HepG2 (cell line): ENCODE data around the gene JPH4. TPM values are rescaled to one million over a fixed set of nuclear protein-coding genes. Genes with fewer than 3 reads are reported as not detected.
A peak's percentile ranks its signal among the peaks of the same experiment; 100 is the strongest.

ENCODE experiments used
- BCL6 ChIP-seq: IDR thresholded peaks from 2 replicates; pipeline ENCODE4 v1.6.1; 2016; ENCODE audit warnings: missing genetic modification reagents, missing compliant biosample characterization
- BCLAF1 ChIP-seq: fragments of 450-650 bp; IDR thresholded peaks from 2 replicates; pipeline ENCODE4 v1.6.1; 2017; ENCODE audit warnings: mild to moderate bottlenecking
- EP300 ChIP-seq, 3 experiments: sonication (generic) in 1 of 3; formaldehyde crosslinking in 1 of 3; IDR thresholded peaks; 2 replicates each; pipeline versions ENCODE4 v1.5.1 to v1.6.1; 2011 to 2020; ENCODE audit warnings: low read depth in 2 of 3, low read length in 2 of 3, borderline replicate concordance in 1 of 3, improper control_type of control experiment in 1 of 3, mild to moderate bottlenecking in 1 of 3, missing genetic modification reagents in 1 of 3, moderate library complexity in 1 of 3
- ETV5 ChIP-seq: IDR thresholded peaks from 2 replicates; pipeline ENCODE4 v1.6.1; 2018; ENCODE audit warnings: missing biosample characterization, missing genetic modification reagents, inconsistent platforms, borderline replicate concordance
- HNRNPL ChIP-seq: fragments of 200-400 bp; formaldehyde crosslinking; IDR thresholded peaks from 2 replicates; pipeline ENCODE4 v1.6.1; 2017; ENCODE audit warnings: mild to moderate bottlenecking, low read depth, low read length
- KAT7 ChIP-seq: IDR thresholded peaks from 2 replicates; pipeline ENCODE4 v1.6.1; 2018; ENCODE audit warnings: borderline replicate concordance, missing compliant biosample characterization
- MIXL1 ChIP-seq: IDR thresholded peaks from 2 replicates; pipeline ENCODE4 v1.6.1; 2016
- NFIC ChIP-seq: IDR thresholded peaks from 2 replicates; pipeline ENCODE4 v1.6.1; 2012; ENCODE audit warnings: mild to moderate bottlenecking, low read length, inconsistent platforms
- PHF21A ChIP-seq: sonication (generic); formaldehyde crosslinking; IDR thresholded peaks from 2 replicates; pipeline ENCODE4 v1.5.0; 2020; ENCODE audit warnings: mild to moderate bottlenecking, missing genetic modification reagents
- RBAK ChIP-seq: sonication (generic); formaldehyde crosslinking; IDR thresholded peaks from 2 replicates; pipeline ENCODE4 v1.5.1; 2020; ENCODE audit warnings: mild to moderate bottlenecking, missing genetic modification reagents
- SAFB2 ChIP-seq: sonication (generic); formaldehyde crosslinking; IDR thresholded peaks from 2 replicates; pipeline ENCODE4 v1.5.1; 2020; ENCODE audit warnings: missing genetic modification reagents, low read depth, mild to moderate bottlenecking, borderline replicate concordance
- SP2 ChIP-seq: sonication (generic); formaldehyde crosslinking; IDR thresholded peaks from 2 replicates; pipeline ENCODE4 v1.5.1; 2020; ENCODE audit warnings: mild to moderate bottlenecking, missing genetic modification reagents
- ZNF232 ChIP-seq: sonication (generic); formaldehyde crosslinking; IDR thresholded peaks from 2 replicates; pipeline ENCODE4 v1.4.0; 2020; ENCODE audit warnings: missing genetic modification reagents, borderline replicate concordance
- ZNF788 ChIP-seq: sonication (generic); formaldehyde crosslinking; IDR thresholded peaks from 2 replicates; pipeline ENCODE4 v1.5.0; 2020; ENCODE audit warnings: mild to moderate bottlenecking, missing genetic modification reagents, borderline replicate concordance
- polyA plus RNA-seq, 8 experiments: library from polyadenylated mRNA; depleted of rRNA in 3 of 8; stranded (reverse) in 7 of 8; unstranded in 1 of 8; fragments of >200 nt; fragmentation: Illumina TruSeq in 4 of 8; extraction: Trizol in 4 of 8; gene quantifications; 2 replicates each; pipeline versions ENCODE4 v1.2.1 to v1.2.3, GENCODE V29; 2011 to 2016; ENCODE audit warnings: low read depth in 4 of 8, missing spikeins in 1 of 8, mixed read lengths in 1 of 8; ENCODE audit not compliant: insufficient read depth in 1 of 8
- total RNA-seq, 5 experiments: library from RNA; depleted of rRNA; stranded (reverse); fragments of >200 nt; fragmentation: Illumina TruSeq; extraction: Trizol; gene quantifications; 2 replicates each; pipeline ENCODE4 v1.2.3, GENCODE V29; 2016; ENCODE audit warnings: low read depth in 1 of 5
- TF ChIP-seq, protein P1 (sequence below): sonication (generic); formaldehyde crosslinking; IDR thresholded peaks from 2 replicates; pipeline ENCODE4 v1.5.0; 2020; ENCODE audit warnings: mild to moderate bottlenecking, missing genetic modification reagents, borderline replicate concordance
- TF ChIP-seq, protein P2 (sequence below): conservative IDR thresholded peaks from 2 replicates; pipeline ENCODE4 v1.6.1; 2018; ENCODE audit warnings: missing genetic modification reagents

JPH4 gene
- total and polyA plus RNA-seq, 2 of the 13 experiments (the other 11 are each of a cell fraction or from before 2014, with no cell fraction given), result 0.08 to 0.22 TPM

- peak in 1 of 2 experiments; percentile 54; a peak in 1 of 4 replicates for TF ChIP-seq EP300 (IDR thresholded peaks at IDR 0.05; ENCODE audit: low read depth in 2 of 2, low read length in 2 of 2)
- peak; percentile 62; the same call in 1 of the 2 replicates for TF ChIP-seq EP300 (CRISPR knock-in tag; IDR thresholded peaks at IDR 0.05; ENCODE audit: borderline replicate concordance)
- TF ChIP-seq, protein P1, sequence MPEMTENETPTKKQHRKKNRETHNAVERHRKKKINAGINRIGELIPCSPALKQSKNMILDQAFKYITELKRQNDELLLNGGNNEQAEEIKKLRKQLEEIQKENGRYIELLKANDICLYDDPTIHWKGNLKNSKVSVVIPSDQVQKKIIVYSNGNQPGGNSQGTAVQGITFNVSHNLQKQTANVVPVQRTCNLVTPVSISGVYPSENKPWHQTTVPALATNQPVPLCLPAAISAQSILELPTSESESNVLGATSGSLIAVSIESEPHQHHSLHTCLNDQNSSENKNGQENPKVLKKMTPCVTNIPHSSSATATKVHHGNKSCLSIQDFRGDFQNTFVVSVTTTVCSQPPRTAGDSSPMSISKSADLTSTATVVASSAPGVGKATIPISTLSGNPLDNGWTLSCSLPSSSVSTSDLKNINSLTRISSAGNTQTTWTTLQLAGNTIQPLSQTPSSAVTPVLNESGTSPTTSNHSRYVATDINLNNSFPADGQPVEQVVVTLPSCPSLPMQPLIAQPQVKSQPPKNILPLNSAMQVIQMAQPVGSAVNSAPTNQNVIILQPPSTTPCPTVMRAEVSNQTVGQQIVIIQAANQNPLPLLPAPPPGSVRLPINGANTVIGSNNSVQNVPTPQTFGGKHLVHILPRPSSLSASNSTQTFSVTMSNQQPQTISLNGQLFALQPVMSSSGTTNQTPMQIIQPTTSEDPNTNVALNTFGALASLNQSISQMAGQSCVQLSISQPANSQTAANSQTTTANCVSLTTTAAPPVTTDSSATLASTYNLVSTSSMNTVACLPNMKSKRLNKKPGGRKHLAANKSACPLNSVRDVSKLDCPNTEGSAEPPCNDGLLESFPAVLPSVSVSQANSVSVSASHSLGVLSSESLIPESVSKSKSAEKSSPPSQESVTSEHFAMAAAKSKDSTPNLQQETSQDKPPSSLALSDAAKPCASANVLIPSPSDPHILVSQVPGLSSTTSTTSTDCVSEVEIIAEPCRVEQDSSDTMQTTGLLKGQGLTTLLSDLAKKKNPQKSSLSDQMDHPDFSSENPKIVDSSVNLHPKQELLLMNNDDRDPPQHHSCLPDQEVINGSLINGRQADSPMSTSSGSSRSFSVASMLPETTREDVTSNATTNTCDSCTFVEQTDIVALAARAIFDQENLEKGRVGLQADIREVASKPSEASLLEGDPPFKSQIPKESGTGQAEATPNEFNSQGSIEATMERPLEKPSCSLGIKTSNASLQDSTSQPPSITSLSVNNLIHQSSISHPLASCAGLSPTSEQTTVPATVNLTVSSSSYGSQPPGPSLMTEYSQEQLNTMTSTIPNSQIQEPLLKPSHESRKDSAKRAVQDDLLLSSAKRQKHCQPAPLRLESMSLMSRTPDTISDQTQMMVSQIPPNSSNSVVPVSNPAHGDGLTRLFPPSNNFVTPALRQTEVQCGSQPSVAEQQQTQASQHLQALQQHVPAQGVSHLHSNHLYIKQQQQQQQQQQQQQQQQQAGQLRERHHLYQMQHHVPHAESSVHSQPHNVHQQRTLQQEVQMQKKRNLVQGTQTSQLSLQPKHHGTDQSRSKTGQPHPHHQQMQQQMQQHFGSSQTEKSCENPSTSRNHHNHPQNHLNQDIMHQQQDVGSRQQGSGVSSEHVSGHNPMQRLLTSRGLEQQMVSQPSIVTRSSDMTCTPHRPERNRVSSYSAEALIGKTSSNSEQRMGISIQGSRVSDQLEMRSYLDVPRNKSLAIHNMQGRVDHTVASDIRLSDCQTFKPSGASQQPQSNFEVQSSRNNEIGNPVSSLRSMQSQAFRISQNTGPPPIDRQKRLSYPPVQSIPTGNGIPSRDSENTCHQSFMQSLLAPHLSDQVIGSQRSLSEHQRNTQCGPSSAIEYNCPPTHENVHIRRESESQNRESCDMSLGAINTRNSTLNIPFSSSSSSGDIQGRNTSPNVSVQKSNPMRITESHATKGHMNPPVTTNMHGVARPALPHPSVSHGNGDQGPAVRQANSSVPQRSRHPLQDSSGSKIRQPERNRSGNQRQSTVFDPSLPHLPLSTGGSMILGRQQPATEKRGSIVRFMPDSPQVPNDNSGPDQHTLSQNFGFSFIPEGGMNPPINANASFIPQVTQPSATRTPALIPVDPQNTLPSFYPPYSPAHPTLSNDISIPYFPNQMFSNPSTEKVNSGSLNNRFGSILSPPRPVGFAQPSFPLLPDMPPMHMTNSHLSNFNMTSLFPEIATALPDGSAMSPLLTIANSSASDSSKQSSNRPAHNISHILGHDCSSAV, result peak; percentile 59; the same call in 1 of the 2 replicates
- TF ChIP-seq HNRNPL, result peak; percentile 64
- TF ChIP-seq KAT7 (CRISPR knock-in tag), result peak; percentile 84
- peak; percentile 85 for TF ChIP-seq ETV5 (CRISPR knock-in tag)
- peak; percentile 74; the same call in 1 of the 2 replicates for TF ChIP-seq RBAK (CRISPR knock-in tag)
- peak; percentile 65; the same call in 1 of the 2 replicates for TF ChIP-seq SP2 (CRISPR knock-in tag)
- peak; percentile 10; the same call in 1 of the 2 replicates for TF ChIP-seq SAFB2 (CRISPR knock-in tag)
- TF ChIP-seq MIXL1 (CRISPR knock-in tag), result peak; percentile 69; the same call in 1 of the 2 replicates
- TF ChIP-seq BCL6 (CRISPR knock-in tag), result peak; percentile 70; the same call in 1 of the 2 replicates
- TF ChIP-seq ZNF788, result peak; percentile 80
- TF ChIP-seq NFIC, result no peak
- no peak for TF ChIP-seq BCLAF1
- TF ChIP-seq, protein P2, sequence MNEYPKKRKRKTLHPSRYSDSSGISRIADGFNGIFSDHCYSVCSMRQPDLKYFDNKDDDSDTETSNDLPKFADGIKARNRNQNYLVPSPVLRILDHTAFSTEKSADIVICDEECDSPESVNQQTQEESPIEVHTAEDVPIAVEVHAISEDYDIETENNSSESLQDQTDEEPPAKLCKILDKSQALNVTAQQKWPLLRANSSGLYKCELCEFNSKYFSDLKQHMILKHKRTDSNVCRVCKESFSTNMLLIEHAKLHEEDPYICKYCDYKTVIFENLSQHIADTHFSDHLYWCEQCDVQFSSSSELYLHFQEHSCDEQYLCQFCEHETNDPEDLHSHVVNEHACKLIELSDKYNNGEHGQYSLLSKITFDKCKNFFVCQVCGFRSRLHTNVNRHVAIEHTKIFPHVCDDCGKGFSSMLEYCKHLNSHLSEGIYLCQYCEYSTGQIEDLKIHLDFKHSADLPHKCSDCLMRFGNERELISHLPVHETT (CRISPR knock-in tag), result peak; percentile 84; the same call in 1 of the 2 replicates
- peak; percentile 92 for TF ChIP-seq PHF21A (CRISPR knock-in tag)
- TF ChIP-seq ZNF232, result peak; percentile 80; the same call in 1 of the 2 replicates
Observed at GRCh38 chr14:23567186-23568020, 11.2 kb downstream of the JPH4 start, which contains the start of gene AP1G2 (continued).
